ENCODE data around the gene GPRC5B. TPM values are rescaled to one million over a fixed set of nuclear protein-coding genes. Genes with fewer than 3 reads are reported as not detected.

The GPRC5B gene
- total and polyA plus RNA-seq, 2 experiments from 2014 or later, result 0.13 TPM; not detected in 1

DNA sequence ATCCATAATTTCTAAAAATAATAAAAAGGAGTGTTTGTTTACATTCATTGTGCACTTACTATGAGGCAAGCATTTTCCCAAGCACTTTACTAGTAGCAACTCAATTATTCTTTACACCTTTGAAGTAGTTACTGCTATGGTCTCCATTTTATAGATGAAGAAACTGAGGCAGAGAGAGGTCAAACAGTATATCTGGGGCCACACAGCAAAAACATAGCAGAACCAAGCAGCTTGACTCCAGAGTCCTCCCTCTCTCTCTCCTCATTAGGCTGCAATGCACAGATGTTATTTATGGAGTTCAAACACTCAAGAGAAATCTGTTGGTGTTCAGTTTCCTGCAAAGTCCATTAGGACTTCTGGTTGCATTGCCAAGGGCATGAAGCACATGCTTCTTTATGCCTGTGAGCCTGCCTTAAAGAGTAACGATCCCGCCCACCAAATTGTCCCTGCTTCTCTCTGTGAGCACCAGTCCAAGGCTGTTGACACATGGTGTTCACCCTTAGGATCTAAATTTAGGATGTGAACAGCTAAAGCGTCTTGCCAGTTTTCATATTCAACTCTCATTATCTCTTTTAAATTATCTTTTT, 44.0 kb downstream of the GPRC5B start:
- TF ChIP-seq EZH2phosphoT487 (IDR thresholded peaks at IDR 0.05; ENCODE audit: insufficient read depth, low read depth) (no peak), EZH2 (IDR thresholded peaks at IDR 0.05; ENCODE audit: insufficient read depth, poor library complexity, severe bottlenecking) (no peak)
- no peak for DNase-seq
- Histone ChIP-seq H3K9me3 (ENCODE audit: low read depth) (no peaks in the 10 kb centered on the region), H3K79me2 (ENCODE audit: insufficient read depth) (no peaks in the 10 kb centered on the region), H3K4me2 (ENCODE audit: unreplicated experiment) (no peak overlapping the region), H3F3A (ENCODE audit: insufficient read depth) (peaks cover 22% of the 10 kb centered on the region), H3K4me3 (no peak overlapping the region), H3K27me3 (replicated peaks; ENCODE audit: insufficient read depth) (no peaks in the 10 kb centered on the region), H2AFZ (no peak overlapping the region), H3K9me2 (ENCODE audit: insufficient read depth) (no peaks in the 10 kb centered on the region), H3K4me1 (ENCODE audit: insufficient read depth) (no peaks in the 10 kb centered on the region), H3K27ac (no peak overlapping the region), H3K36me3 (ENCODE audit: low read depth) (no peaks in the 10 kb centered on the region), H4K20me1 (ENCODE audit: insufficient read depth) (no peaks in the 10 kb centered on the region), H3K9ac (no peak overlapping the region)
- in situ Hi-C loops (cut with MboI), result loop anchor here (25.0 kb wide), 1 partner anchor 103 kb away; no protein-coding TSS in a partner anchor
- WGBS, 2 experiments (ENCODE audit: low coverage in 1 of 2, low lambda C conversion rate in 2 of 2, missing lambda C conversion rate in 2 of 2), result 17 to 24% methylated on average over 3 of the region's 3 CpGs

DNA sequence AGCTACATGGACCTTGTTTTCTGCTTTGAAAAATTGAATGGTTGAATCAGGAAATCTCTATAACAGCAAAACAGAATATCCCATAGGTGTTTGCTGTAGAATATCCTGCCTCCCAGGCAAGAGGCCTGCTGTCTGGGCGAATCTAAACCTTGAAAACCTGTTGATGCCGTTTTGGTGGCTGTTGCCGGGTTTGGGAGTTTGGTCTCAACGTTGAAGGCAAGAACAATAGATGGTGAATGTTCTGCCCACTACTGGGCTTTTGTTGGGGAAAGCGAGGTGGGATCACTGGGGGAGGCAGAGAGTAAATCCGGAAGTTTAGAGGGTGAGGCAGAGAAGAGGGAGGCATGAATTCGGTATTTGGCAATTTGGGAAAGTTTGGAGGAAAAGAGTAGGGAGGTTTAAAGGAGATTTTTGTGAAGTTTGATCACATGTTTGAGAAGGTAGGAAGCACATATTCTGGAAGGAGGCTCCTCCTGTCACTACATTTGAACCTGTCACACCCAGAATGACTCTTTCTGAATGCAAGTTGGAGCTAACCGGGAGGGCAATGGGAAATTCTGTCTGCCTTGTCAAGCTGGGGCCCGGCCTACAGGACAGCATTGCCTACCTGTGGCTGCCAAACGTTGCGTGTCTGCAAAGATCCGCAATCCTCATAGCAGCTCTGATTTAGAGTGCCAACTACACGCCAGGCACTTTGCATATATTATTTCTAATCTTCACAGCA, 46.5 kb downstream of the GPRC5B start:
- H3F3A ChIP-seq (ENCODE audit: insufficient read depth), result no peaks in the 10 kb centered on the region
- TF ChIP-seq EZH2phosphoT487 (IDR thresholded peaks at IDR 0.05; ENCODE audit: insufficient read depth, low read depth) (no peak), EZH2 (IDR thresholded peaks at IDR 0.05; ENCODE audit: insufficient read depth, poor library complexity, severe bottlenecking) (no peak)
- no peak overlapping the region for H3K27ac ChIP-seq
- H3K4me3 ChIP-seq, result no peak overlapping the region
- DNase-seq, result no peak
- no peaks in the 10 kb centered on the region for H3K36me3 ChIP-seq (ENCODE audit: low read depth)
- H3K4me2 ChIP-seq (ENCODE audit: unreplicated experiment), result no peak overlapping the region
- H3K27me3 ChIP-seq (replicated peaks; ENCODE audit: insufficient read depth), result no peaks in the 10 kb centered on the region
- H3K9ac ChIP-seq, result no peak overlapping the region
- no peak overlapping the region for H2AFZ ChIP-seq
- H3K79me2 ChIP-seq (ENCODE audit: insufficient read depth), result no peaks in the 10 kb centered on the region
- H3K9me3 ChIP-seq (ENCODE audit: low read depth), result no peaks in the 10 kb centered on the region
- H3K4me1 ChIP-seq (ENCODE audit: insufficient read depth), result no peaks in the 10 kb centered on the region
- no peaks in the 10 kb centered on the region for H3K9me2 ChIP-seq (ENCODE audit: insufficient read depth)
- H4K20me1 ChIP-seq (ENCODE audit: insufficient read depth), result no peaks in the 10 kb centered on the region
- in situ Hi-C loops (cut with MboI), result loop anchor here (25.0 kb wide), 1 partner anchor 101 kb away; no protein-coding TSS in a partner anchor
- 87 to 89% methylated on average over 13 of the region's 13 CpGs for WGBS, 2 experiments (ENCODE audit: low coverage in 1 of 2, low lambda C conversion rate in 2 of 2, missing lambda C conversion rate in 2 of 2)

DNA sequence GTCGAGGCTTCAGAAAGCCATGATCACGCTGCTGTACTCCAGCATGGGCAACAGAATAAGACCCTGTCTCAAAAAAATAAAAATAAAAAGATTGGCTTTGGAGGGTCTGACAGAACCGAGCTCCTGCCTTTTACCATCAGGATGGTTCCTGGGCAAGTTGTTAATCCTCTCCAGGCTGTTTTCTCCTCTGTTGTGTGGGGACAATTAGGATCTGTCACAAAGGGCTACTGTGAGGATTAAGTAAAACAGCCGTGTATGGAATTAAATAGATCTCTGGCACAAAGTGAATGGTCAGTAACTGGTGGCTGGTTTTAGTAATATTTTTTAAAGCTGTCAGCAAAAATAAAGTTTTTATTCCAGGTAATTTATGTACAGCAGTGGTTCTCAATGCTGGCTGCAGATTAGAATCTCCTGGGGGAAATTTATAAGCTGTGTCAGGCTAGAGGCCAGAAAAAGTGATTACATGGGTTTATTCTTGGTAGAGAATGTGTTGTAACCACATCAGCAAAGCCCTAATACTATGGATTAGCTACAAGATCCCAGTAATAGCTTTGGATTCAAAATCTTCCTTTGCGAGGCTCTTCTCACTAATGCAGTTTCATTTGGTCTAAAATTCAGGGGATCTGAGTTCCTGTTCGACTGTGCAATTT, 47.2 kb downstream of the GPRC5B start:
- Histone ChIP-seq H2AFZ (no peak overlapping the region), H3F3A (ENCODE audit: insufficient read depth) (no peaks in the 10 kb centered on the region), H3K9ac (no peak overlapping the region), H3K9me2 (ENCODE audit: insufficient read depth) (no peaks in the 10 kb centered on the region), H3K4me2 (ENCODE audit: unreplicated experiment) (no peak overlapping the region), H3K79me2 (ENCODE audit: insufficient read depth) (no peaks in the 10 kb centered on the region), H3K4me3 (no peak overlapping the region), H3K27me3 (replicated peaks; ENCODE audit: insufficient read depth) (no peaks in the 10 kb centered on the region), H3K4me1 (ENCODE audit: insufficient read depth) (no peaks in the 10 kb centered on the region), H4K20me1 (ENCODE audit: insufficient read depth) (no peaks in the 10 kb centered on the region), H3K27ac (no peak overlapping the region), H3K9me3 (ENCODE audit: low read depth) (no peaks in the 10 kb centered on the region), H3K36me3 (ENCODE audit: low read depth) (no peaks in the 10 kb centered on the region)
- in situ Hi-C loops (cut with MboI), result loop anchor here (25.0 kb wide), 1 partner anchor 100 kb away; no protein-coding TSS in a partner anchor
- 81 to 88% methylated on average over 6 of the region's 6 CpGs for WGBS, 2 experiments (ENCODE audit: low coverage in 1 of 2, low lambda C conversion rate in 2 of 2, missing lambda C conversion rate in 2 of 2)
- TF ChIP-seq EZH2 (IDR thresholded peaks at IDR 0.05; ENCODE audit: insufficient read depth, poor library complexity, severe bottlenecking) (no peak), EZH2phosphoT487 (IDR thresholded peaks at IDR 0.05; ENCODE audit: insufficient read depth, low read depth) (no peak)
- DNase-seq, result no peak

DNA sequence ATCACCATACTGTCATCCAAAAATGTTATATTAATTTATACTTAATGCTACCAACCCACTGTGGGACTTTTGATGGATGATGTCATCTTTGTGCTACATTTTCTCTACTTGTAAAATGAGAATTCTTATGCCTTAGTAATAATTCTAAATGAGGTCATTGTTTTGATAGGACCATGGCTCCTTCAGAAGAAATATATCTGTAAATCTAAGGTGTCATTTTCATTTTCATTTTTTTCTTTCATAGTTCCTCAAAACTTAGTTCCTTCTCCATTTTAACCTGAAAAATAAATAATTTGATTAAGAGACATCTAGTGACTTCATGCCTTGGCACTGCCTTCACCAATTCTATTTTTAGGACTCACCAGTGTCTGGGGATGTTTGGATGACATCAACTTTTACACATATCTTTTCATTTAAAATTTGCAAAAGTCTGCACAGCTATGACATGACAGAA, 48.7 kb downstream of the GPRC5B start:
- no peak overlapping the region for H2AFZ ChIP-seq
- H3K27me3 ChIP-seq (replicated peaks; ENCODE audit: insufficient read depth), result no peaks in the 10 kb centered on the region
- no peaks in the 10 kb centered on the region for H3K36me3 ChIP-seq (ENCODE audit: low read depth)
- peaks cover 11% of the 10 kb centered on the region for H3K4me1 ChIP-seq (ENCODE audit: insufficient read depth)
- no peaks in the 10 kb centered on the region for H3K79me2 ChIP-seq (ENCODE audit: insufficient read depth)
- H4K20me1 ChIP-seq (ENCODE audit: insufficient read depth), result no peaks in the 10 kb centered on the region
- no peak for TF ChIP-seq EZH2phosphoT487 (IDR thresholded peaks at IDR 0.05; ENCODE audit: insufficient read depth, low read depth)
- TF ChIP-seq EZH2 (IDR thresholded peaks at IDR 0.05; ENCODE audit: insufficient read depth, poor library complexity, severe bottlenecking), result no peak
- peak overlapping the region; percentile 30; the same call in 1 of the 2 replicates for H3K27ac ChIP-seq
- DNase-seq, result peak; percentile 81
- no peak overlapping the region for H3K4me3 ChIP-seq
- no peaks in the 10 kb centered on the region for H3K9me3 ChIP-seq (ENCODE audit: low read depth)
- no peak overlapping the region for H3K9ac ChIP-seq
- in situ Hi-C loops (cut with MboI), result loop anchor here (25.0 kb wide), 1 partner anchor 99 kb away; no protein-coding TSS in a partner anchor
- H3K4me2 ChIP-seq (ENCODE audit: unreplicated experiment), result no peak overlapping the region
- no peaks in the 10 kb centered on the region for H3K9me2 ChIP-seq (ENCODE audit: insufficient read depth)
- H3F3A ChIP-seq (ENCODE audit: insufficient read depth), result peaks cover 14% of the 10 kb centered on the region; the same call in 1 of the 2 replicates
